ENCODE results near the gene POC1A.
"Not testable (repeated sequence)": the region's sequence is repeated elsewhere in the genome, so short reads cannot be mapped to it uniquely, and the experiment has no call there.

Gene POC1A

GRCh38 chr3:52044869-52045619, 109.2 kb downstream of the POC1A start:
- DNase-seq (ENCODE audit: low read depth) = no peak

GRCh38 chr3:52043750-52044149, 110.5 kb downstream of the POC1A start:
- DNase-seq (ENCODE audit: low read depth) = no peak

- DNase-seq (ENCODE audit: low read depth) = not testable (repeated sequence)
These were observed 111.2 kb downstream of the POC1A start for GRCh38 chr3:52043039-52043438.

- DNase-seq (ENCODE audit: low read depth) = no peak
These were observed 113.0 kb downstream of the POC1A start for GRCh38 chr3:52041118-52041731.

GRCh38 chr3:52040600-52040999, 113.6 kb downstream of the POC1A start:
- DNase-seq (ENCODE audit: low read depth) = no peak

GRCh38 chr3:52039846-52040245, 114.4 kb downstream of the POC1A start:
- DNase-seq (ENCODE audit: low read depth) = no peak

GRCh38 chr3:52039426-52039825, 114.8 kb downstream of the POC1A start:
- DNase-seq (ENCODE audit: low read depth) = no peak

- no peak for DNase-seq (ENCODE audit: low read depth)
These were observed 116.0 kb downstream of the POC1A start for GRCh38 chr3:52038227-52038626.

- no peak for DNase-seq (ENCODE audit: low read depth)
These were observed 116.9 kb downstream of the POC1A start for GRCh38 chr3:52037291-52037690.

GRCh38 chr3:52036829-52037228, 117.4 kb downstream of the POC1A start:
- DNase-seq (ENCODE audit: low read depth) = no peak

GRCh38 chr3:52036222-52036694, 118.0 kb downstream of the POC1A start:
- DNase-seq (ENCODE audit: low read depth) = no peak

GRCh38 chr3:52034651-52035050, 119.6 kb downstream of the POC1A start:
- DNase-seq (ENCODE audit: low read depth) = no peak

GRCh38 chr3:52034212-52034611, 120.0 kb downstream of the POC1A start:
- DNase-seq (ENCODE audit: low read depth) = no peak

- not testable (repeated sequence) for DNase-seq (ENCODE audit: low read depth)
These were observed 120.5 kb downstream of the POC1A start for GRCh38 chr3:52033748-52034147.

GRCh38 chr3:52032702-52033408, 121.4 kb downstream of the POC1A start:
- DNase-seq (ENCODE audit: low read depth) = no peak

- no peak for DNase-seq (ENCODE audit: low read depth)
These were observed 122.3 kb downstream of the POC1A start for GRCh38 chr3:52031896-52032295.

GRCh38 chr3:52030714-52031310, 123.4 kb downstream of the POC1A start:
- DNase-seq (ENCODE audit: low read depth) = no peak

- DNase-seq (ENCODE audit: low read depth) = no peak
These were observed 124.7 kb downstream of the POC1A start for GRCh38 chr3:52029535-52029934.

- DNase-seq (ENCODE audit: low read depth) = no peak
These were observed 125.2 kb downstream of the POC1A start for GRCh38 chr3:52029053-52029452.

- DNase-seq (ENCODE audit: low read depth) = no peak
These were observed 125.7 kb downstream of the POC1A start for GRCh38 chr3:52028572-52028971.

GRCh38 chr3:52026041-52026440, 128.2 kb downstream of the POC1A start:
- DNase-seq (ENCODE audit: low read depth) = no peak

GRCh38 chr3:52025453-52025852, 128.8 kb downstream of the POC1A start:
- DNase-seq (ENCODE audit: low read depth) = no peak

Measured in activated T-cell treated with anti-CD3 and anti-CD28 coated beads for 24 hours (primary cell).